IMR-90 (cell line): ENCODE results near the gene OR7A17.

Experiments used
- CTCF ChIP-seq: conservative IDR thresholded peaks from 2 replicates; pipeline ENCODE4 v1.5.1; 2012; ENCODE audit warnings: mild to moderate bottlenecking, low read depth, low read length, improper control_type of control experiment
- MAZ ChIP-seq: IDR thresholded peaks from 2 replicates; pipeline ENCODE4 v1.6.1; 2012; ENCODE audit warnings: low read depth, mild to moderate bottlenecking, low read length, improper control_type of control experiment, moderate library complexity, borderline replicate concordance
- POLR2A ChIP-seq: IDR thresholded peaks from 2 replicates; pipeline ENCODE4 v1.6.1; 2012; ENCODE audit warnings: mild to moderate bottlenecking, low read depth, low read length
- RFX5 ChIP-seq: IDR thresholded peaks from 2 replicates; pipeline ENCODE4 v1.8.0; 2012; ENCODE audit warnings: low read depth, mild to moderate bottlenecking, low read length, moderate library complexity

DNA sequence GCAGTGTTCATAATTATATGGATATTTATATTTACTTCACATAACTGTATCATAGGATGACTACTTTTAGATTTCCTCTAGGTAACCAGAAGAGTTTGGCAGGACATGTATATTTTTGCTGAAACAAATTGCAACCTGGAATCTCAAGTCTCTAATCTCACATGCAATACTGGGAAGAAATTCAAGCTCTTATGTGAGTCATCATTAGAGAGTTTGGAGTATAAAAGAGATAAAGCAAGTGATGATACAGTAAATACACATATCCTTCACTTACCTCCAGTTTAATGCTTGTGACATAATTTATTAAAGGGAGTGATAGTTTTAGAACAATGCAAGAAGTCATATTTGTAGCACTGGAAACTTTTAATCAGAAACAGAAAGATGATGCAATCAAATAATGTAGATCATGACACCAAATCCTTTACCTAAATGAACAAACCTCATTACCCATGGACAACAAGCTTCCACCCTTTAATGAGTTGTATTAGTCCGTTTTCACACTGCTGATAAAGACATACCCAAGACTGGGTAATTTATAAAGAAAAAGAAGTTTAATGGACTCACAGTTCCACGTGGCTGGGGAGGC is 15.8 kb upstream of the OR7A17 start:
- TF ChIP-seq CTCF (no peak), RFX5 (no peak), POLR2A (no peak), MAZ (no peak)
